Measurements from ENCODE around the gene LYPD1. TPM values are rescaled to one million over a fixed set of nuclear protein-coding genes. Genes with fewer than 3 reads are reported as not detected.

LYPD1 gene
- total and polyA plus RNA-seq, 10 of the 15 experiments (the other 5 are each of a cell fraction or from before 2014, with no cell fraction given), result not detected

- no peak overlapping the region for H3K4me3 ChIP-seq
- no peaks in the 10 kb centered on the region for H3K36me3 ChIP-seq (ENCODE audit: control insufficient read depth in 2 of 2, insufficient read depth in 2 of 2, low read length in 1 of 2)
- no peak overlapping the region for H3K4me2 ChIP-seq (ENCODE audit: control insufficient read depth, insufficient read depth)
- ChIA-PET SMC1A (ENCODE audit: uncharacterized antibody, unreplicated experiment) (interaction anchor here (1.0 kb wide), 1 partner anchor 525 kb away, joined by 3 read pairs; no protein-coding TSS in a partner anchor), POLR2A (no interaction called here), RAD21 (ENCODE audit: unreplicated experiment) (interaction anchor here (0.8 to 1.0 kb wide), 2 partner anchors 521 to 525 kb away, joined by 3 read pairs; no protein-coding TSS in a partner anchor), CTCF (interaction anchor here (0.7 to 1.3 kb wide), 4 partner anchors 10 to 1197 kb away, joined by 3 to 4 read pairs (median 3); no protein-coding TSS in a partner anchor)
- no peak overlapping the region for H2AFZ ChIP-seq (ENCODE audit: control insufficient read depth, low read depth, low read length)
- H3K9ac ChIP-seq (ENCODE audit: control insufficient read depth, insufficient read depth, low read length), result no peak overlapping the region
- in situ Hi-C loops (cut with MboI) (no loop called here), intact Hi-C loops (cut with micrococcal nuclease; ENCODE audit: unreplicated experiment) (no loop called here)
- H3K79me2 ChIP-seq (ENCODE audit: control insufficient read depth, insufficient read depth, low read length), result no peaks in the 10 kb centered on the region
- 50% methylated on average over 8 of the region's 8 CpGs for WGBS (ENCODE audit: insufficient coverage, insufficient replicate concordance, low lambda C conversion rate, missing lambda C conversion rate)
- H3K27ac ChIP-seq (ENCODE audit: control insufficient read depth, insufficient read depth), result no peak overlapping the region
- no peaks in the 10 kb centered on the region for H3K9me3 ChIP-seq (replicated peaks; ENCODE audit: control insufficient read depth, insufficient read depth, low read length)
- no peaks in the 10 kb centered on the region for H3K27me3 ChIP-seq (replicated peaks in 1 of 2; ENCODE audit: control insufficient read depth in 2 of 2, insufficient read depth in 2 of 2, low read length in 1 of 2)
- H4K20me1 ChIP-seq (ENCODE audit: control insufficient read depth, insufficient read depth), result no peaks in the 10 kb centered on the region
- DNase-seq (ENCODE audit: low read depth, low spot score), result no peak
- FAIRE-seq, result no peak
- BruUV-seq (replicated peaks), result no TSS peak
- no peaks in the 10 kb centered on the region for H3K4me1 ChIP-seq (ENCODE audit: control insufficient read depth, insufficient read depth, low read length)
- TF ChIP-seq ATF7 (IDR thresholded peaks at IDR 0.05; ENCODE audit: low read depth) (no peak), POU2F2 (IDR thresholded peaks at IDR 0.05; ENCODE audit: borderline replicate concordance, low read depth, low read length) (no peak), CREB1 (IDR thresholded peaks at IDR 0.05; ENCODE audit: low read depth) (no peak), MEF2A (IDR thresholded peaks at IDR 0.05; ENCODE audit: insufficient read depth, low read depth, low read length) (no peak), CEBPZ (IDR thresholded peaks at IDR 0.05; ENCODE audit: low read depth, low read length) (no peak), FOS (IDR thresholded peaks at IDR 0.05; ENCODE audit: borderline replicate concordance, extremely low read depth, insufficient read length) (no peak), TBL1XR1 (IDR thresholded peaks at IDR 0.05; ENCODE audit: low read depth, low read length) (no peak), SMAD5 (IDR thresholded peaks at IDR 0.05; ENCODE audit: low read depth) (no peak), HDGF (IDR thresholded peaks at IDR 0.05) (no peak), HDAC6 (IDR thresholded peaks at IDR 0.05; ENCODE audit: unreplicated experiment) (no peak), SUPT20H (IDR thresholded peaks at IDR 0.05; ENCODE audit: borderline replicate concordance, control insufficient read depth, low read depth, low read length) (no peak), ZBTB4 (CRISPR knock-in tag; IDR thresholded peaks at IDR 0.05) (no peak)
- TF ChIP-seq, protein P1, sequence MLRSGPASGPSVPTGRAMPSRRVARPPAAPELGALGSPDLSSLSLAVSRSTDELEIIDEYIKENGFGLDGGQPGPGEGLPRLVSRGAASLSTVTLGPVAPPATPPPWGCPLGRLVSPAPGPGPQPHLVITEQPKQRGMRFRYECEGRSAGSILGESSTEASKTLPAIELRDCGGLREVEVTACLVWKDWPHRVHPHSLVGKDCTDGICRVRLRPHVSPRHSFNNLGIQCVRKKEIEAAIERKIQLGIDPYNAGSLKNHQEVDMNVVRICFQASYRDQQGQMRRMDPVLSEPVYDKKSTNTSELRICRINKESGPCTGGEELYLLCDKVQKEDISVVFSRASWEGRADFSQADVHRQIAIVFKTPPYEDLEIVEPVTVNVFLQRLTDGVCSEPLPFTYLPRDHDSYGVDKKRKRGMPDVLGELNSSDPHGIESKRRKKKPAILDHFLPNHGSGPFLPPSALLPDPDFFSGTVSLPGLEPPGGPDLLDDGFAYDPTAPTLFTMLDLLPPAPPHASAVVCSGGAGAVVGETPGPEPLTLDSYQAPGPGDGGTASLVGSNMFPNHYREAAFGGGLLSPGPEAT (IDR thresholded peaks at IDR 0.05; ENCODE audit: low read depth), result no peak
- no peak for ATAC-seq
Observed at GRCh38 chr2:132646540-132647108, 23.4 kb downstream of the LYPD1 start.
